ENCODE results near the gene WDR18. TPM values are rescaled to one million over a fixed set of nuclear protein-coding genes. Genes with fewer than 3 reads are reported as not detected.

Gene WDR18
- polyA plus RNA-seq, 1 donor (not counting 4 experiments of a cell fraction or from before 2014, with no cell fraction given): 26.3 TPM

DNA sequence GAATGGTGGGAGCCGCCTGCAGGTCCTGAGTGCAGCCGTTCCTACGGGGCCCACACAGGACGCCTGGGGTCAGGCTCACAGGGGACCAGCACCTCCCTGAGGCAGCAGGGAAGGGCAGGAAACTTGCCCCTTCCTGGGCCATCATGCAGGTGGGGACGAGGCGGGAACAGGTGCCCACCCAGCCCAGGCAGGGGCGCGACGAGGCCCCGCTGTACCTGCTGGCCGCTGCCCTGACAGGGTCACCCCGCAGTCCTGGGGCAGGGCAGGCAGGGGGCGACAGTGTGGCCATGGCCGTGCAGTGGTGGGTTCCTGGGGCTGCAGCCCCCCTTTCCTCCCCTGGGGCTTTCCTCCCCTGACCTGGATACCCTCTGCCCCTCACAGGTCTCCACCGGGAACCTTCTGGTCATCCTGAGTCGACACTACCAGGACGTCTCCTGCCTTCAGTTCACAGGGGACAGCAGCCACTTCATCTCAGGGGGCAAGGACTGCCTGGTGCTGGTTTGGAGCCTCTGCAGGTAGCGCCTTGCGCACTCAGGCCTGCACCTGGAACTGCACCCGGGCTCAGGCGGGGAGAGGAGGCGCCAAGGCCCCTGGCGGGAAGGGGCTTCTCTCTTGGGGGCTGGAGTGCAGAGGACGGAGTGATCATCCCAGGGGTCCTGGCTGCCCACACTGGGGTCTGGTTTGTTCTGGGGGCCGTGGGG is 5.4 kb downstream of the WDR18 start:
- no peak overlapping the region for H3K9ac ChIP-seq (ENCODE audit: control insufficient read depth, extremely low read depth, insufficient read depth, low read length)
- H3K27ac ChIP-seq (ENCODE audit: control insufficient read depth, insufficient read depth, low read length): no peak overlapping the region
- no peak for DNase-seq (ENCODE audit: low read depth, low spot score)
- dilution Hi-C loops (cut with MboI; ENCODE audit: extremely low pct_ligation_motif_present, low sequenced_read_pairs): no loop called here
- no peak overlapping the region for H2AFZ ChIP-seq (ENCODE audit: control insufficient read depth, low read length)
- no peaks in the 10 kb centered on the region for H3K27me3 ChIP-seq (ENCODE audit: control insufficient read depth, extremely low read depth, insufficient read depth, low read length)
- H3K9me3 ChIP-seq (ENCODE audit: control insufficient read depth, low read depth, low read length): no peaks in the 10 kb centered on the region
- no peaks in the 10 kb centered on the region for H4K20me1 ChIP-seq (ENCODE audit: control insufficient read depth, extremely low read depth, insufficient read depth, low read length)
- no peaks in the 10 kb centered on the region for H3K9me1 ChIP-seq (ENCODE audit: control insufficient read depth, extremely low read depth, insufficient read depth, low read length)
- TF ChIP-seq, protein P1, sequence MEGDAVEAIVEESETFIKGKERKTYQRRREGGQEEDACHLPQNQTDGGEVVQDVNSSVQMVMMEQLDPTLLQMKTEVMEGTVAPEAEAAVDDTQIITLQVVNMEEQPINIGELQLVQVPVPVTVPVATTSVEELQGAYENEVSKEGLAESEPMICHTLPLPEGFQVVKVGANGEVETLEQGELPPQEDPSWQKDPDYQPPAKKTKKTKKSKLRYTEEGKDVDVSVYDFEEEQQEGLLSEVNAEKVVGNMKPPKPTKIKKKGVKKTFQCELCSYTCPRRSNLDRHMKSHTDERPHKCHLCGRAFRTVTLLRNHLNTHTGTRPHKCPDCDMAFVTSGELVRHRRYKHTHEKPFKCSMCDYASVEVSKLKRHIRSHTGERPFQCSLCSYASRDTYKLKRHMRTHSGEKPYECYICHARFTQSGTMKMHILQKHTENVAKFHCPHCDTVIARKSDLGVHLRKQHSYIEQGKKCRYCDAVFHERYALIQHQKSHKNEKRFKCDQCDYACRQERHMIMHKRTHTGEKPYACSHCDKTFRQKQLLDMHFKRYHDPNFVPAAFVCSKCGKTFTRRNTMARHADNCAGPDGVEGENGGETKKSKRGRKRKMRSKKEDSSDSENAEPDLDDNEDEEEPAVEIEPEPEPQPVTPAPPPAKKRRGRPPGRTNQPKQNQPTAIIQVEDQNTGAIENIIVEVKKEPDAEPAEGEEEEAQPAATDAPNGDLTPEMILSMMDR (optimal IDR thresholded peaks at IDR 0.05 in 1 of 3, IDR thresholded peaks at IDR 0.05 in 1 of 3, conservative IDR thresholded peaks at IDR 0.05 in 1 of 3; ENCODE audit: extremely low read depth in 1 of 3, insufficient read depth in 2 of 3, low read length in 3 of 3): peak; percentile 13 to 48 (median 30)
- no peak for TF ChIP-seq EZH2 (IDR thresholded peaks at IDR 0.05; ENCODE audit: low read length)
- no peak overlapping the region for H3K4me2 ChIP-seq (ENCODE audit: control insufficient read depth, extremely low read depth, insufficient read depth, low read depth, low read length)
- H3K4me3 ChIP-seq (ENCODE audit: control insufficient read depth in 2 of 3, extremely low read depth in 1 of 3, insufficient read depth in 2 of 3, low read depth in 1 of 3, low read length in 3 of 3): no peak overlapping the region
- no peak for FAIRE-seq
- H3K4me1 ChIP-seq (ENCODE audit: control insufficient read depth, extremely low read depth, insufficient read depth, low read length): peaks cover 7% of the 10 kb centered on the region
- H3K79me2 ChIP-seq (ENCODE audit: control insufficient read depth, insufficient read depth, low read length): peaks cover 10% of the 10 kb centered on the region
- H3K36me3 ChIP-seq (ENCODE audit: control insufficient read depth in 2 of 2, extremely low read depth in 1 of 2, insufficient read depth in 2 of 2, low read length in 2 of 2): peaks cover 22 to 24% of the 10 kb centered on the region in 2 experiments

DNA sequence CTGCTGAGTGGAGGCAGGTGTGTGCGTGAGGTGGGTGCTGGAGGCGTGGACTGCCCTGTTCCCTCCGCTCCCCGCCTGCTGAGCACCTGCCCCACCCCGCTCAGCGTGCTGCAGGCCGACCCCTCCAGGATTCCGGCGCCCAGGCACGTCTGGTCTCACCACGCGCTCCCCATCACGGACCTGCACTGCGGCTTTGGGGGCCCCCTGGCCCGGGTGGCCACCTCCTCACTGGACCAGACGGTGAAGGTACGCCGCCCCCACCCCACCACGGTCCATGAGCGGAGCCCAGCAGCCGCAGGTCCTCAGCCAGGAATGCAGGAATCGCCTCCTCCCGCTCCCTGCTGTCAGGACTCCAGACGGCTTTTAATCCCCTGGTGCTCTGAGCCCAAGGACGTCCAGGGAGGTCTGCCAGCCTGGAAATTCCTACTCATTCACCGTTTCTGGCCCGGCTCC is 6.0 kb downstream of the WDR18 start:
- no peaks in the 10 kb centered on the region for H3K27me3 ChIP-seq (ENCODE audit: control insufficient read depth, extremely low read depth, insufficient read depth, low read length)
- no peak for TF ChIP-seq EZH2 (IDR thresholded peaks at IDR 0.05; ENCODE audit: low read length)
- TF ChIP-seq, protein P1 (optimal IDR thresholded peaks at IDR 0.05 in 1 of 3, IDR thresholded peaks at IDR 0.05 in 1 of 3, conservative IDR thresholded peaks at IDR 0.05 in 1 of 3; ENCODE audit: extremely low read depth in 1 of 3, insufficient read depth in 2 of 3, low read length in 3 of 3): no peak
- H3K4me2 ChIP-seq (ENCODE audit: control insufficient read depth, extremely low read depth, insufficient read depth, low read depth, low read length): no peak overlapping the region
- H3K4me3 ChIP-seq (ENCODE audit: control insufficient read depth in 2 of 3, extremely low read depth in 1 of 3, insufficient read depth in 2 of 3, low read depth in 1 of 3, low read length in 3 of 3): no peak overlapping the region
- no peaks in the 10 kb centered on the region for H4K20me1 ChIP-seq (ENCODE audit: control insufficient read depth, extremely low read depth, insufficient read depth, low read length)
- no peaks in the 10 kb centered on the region for H3K9me1 ChIP-seq (ENCODE audit: control insufficient read depth, extremely low read depth, insufficient read depth, low read length)
- no peak overlapping the region for H3K27ac ChIP-seq (ENCODE audit: control insufficient read depth, insufficient read depth, low read length)
- FAIRE-seq: no peak
- no peak for DNase-seq (ENCODE audit: low read depth, low spot score)
- peaks cover 5% of the 10 kb centered on the region for H3K79me2 ChIP-seq (ENCODE audit: control insufficient read depth, insufficient read depth, low read length)
- H3K9ac ChIP-seq (ENCODE audit: control insufficient read depth, extremely low read depth, insufficient read depth, low read length): no peak overlapping the region
- H2AFZ ChIP-seq (ENCODE audit: control insufficient read depth, low read length): no peak overlapping the region
- H3K4me1 ChIP-seq (ENCODE audit: control insufficient read depth, extremely low read depth, insufficient read depth, low read length): peaks cover 3% of the 10 kb centered on the region
- H3K9me3 ChIP-seq (ENCODE audit: control insufficient read depth, low read depth, low read length): no peaks in the 10 kb centered on the region
- dilution Hi-C loops (cut with MboI; ENCODE audit: extremely low pct_ligation_motif_present, low sequenced_read_pairs): no loop called here
- H3K36me3 ChIP-seq (ENCODE audit: control insufficient read depth in 2 of 2, extremely low read depth in 1 of 2, insufficient read depth in 2 of 2, low read length in 2 of 2): peaks cover 22 to 24% of the 10 kb centered on the region in 2 experiments

Data from keratinocyte (primary cell).